Stomach (tissue), 4 donors: Measurements from ENCODE around the gene CKB.
A peak's percentile ranks its signal among the peaks of the same experiment; 100 is the strongest.

Experiments used
- CTCF ChIP-seq, 7 experiments: fragments of 450-650 bp in 4 of 7; fragments of 200-600 bp in 3 of 7; sonication (generic) in 3 of 7; IDR thresholded peaks; one replicate each; pipeline ENCODE4 v1.5.1; 2016 to 2019; ENCODE audit warnings: antibody characterized with exemption in 7 of 7, control low read depth in 2 of 7, mild to moderate bottlenecking in 1 of 7
- POLR2AphosphoS5 ChIP-seq, 3 donors: sonication (generic); formaldehyde crosslinking; IDR thresholded peaks; one replicate each; pipeline ENCODE4 v1.6.1; 2016; ENCODE audit warnings: antibody characterized with exemption in 3 of 3

DNA sequence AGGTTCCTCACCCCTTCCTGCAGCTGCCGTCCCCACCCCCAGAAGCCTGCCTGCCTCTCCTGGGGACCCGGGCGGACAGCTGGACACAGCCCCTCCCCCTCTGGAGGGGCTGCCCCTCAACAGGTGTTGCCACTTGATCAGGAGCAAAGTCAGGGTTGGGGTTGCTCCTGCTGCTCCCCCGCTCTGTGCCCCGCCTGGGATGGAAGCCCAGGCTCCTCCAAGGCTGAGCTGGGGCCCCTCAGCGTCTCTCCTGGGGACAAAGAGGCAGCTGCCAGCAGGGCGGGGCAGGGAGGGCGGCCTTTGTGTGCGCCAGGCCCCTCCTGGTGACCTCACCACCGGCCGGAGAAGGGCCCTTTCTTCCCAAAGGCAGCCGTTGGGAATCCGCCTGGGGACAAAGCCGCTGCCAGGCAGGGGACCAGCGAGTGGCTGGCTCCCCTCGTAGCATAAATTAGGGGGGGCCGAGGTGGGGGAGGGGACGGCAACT lies 20.0 kb upstream of the CKB start:
- TF ChIP-seq CTCF (IDR thresholded peaks at IDR 0.05) (no peak), POLR2AphosphoS5 (IDR thresholded peaks at IDR 0.05) (peak in 1 of 3 donors; percentile 20)
